ENCODE results near the gene ZBP1.
A peak's percentile ranks its signal among the peaks of the same experiment; 100 is the strongest.

ZBP1 gene

GRCh38 chr20:57618091-57618763, 2.0 kb downstream of the ZBP1 start:
- no CpG with 5 or more reads among the region's 14 CpGs for WGBS (ENCODE audit: extremely low coverage, insufficient coverage, insufficient read length)
- Histone ChIP-seq H3K4me3 (ENCODE audit: low read depth, low read length) (no peak overlapping the region), H3K9ac (ENCODE audit: low read length) (no peak overlapping the region), H3K9me3 (ENCODE audit: insufficient read depth, low read depth, low read length) (no peaks in the 10 kb centered on the region), H4K8ac (ENCODE audit: low read depth, low read length) (no peak overlapping the region), H3K27ac (ENCODE audit: low read depth, low read length) (no peak overlapping the region), H3K18ac (ENCODE audit: low read length) (no peak overlapping the region), H2BK12ac (ENCODE audit: low read length) (no peak overlapping the region), H3K79me1 (ENCODE audit: low read length) (no peaks in the 10 kb centered on the region), H2BK5ac (ENCODE audit: low read depth, low read length, poor library complexity) (no peak overlapping the region), H2AK5ac (ENCODE audit: low read length) (no peak overlapping the region), H3K23ac (ENCODE audit: low read length) (no peak overlapping the region), H2AFZ (ENCODE audit: insufficient read depth, low read length, poor library complexity) (no peak overlapping the region), H3K4me2 (ENCODE audit: low read length) (no peak overlapping the region), H4K91ac (ENCODE audit: low read depth, low read length) (no peak overlapping the region), H4K12ac (ENCODE audit: low read depth, low read length) (no peak overlapping the region), H3K36me3 (ENCODE audit: control insufficient read depth in 1 of 2, insufficient read depth in 2 of 2, low read length in 2 of 2) (no peaks in the 10 kb centered on the region), H3K27me3 (ENCODE audit: insufficient read depth, low read length) (no peaks in the 10 kb centered on the region), H3K4me1 (ENCODE audit: control insufficient read depth in 1 of 2, insufficient read depth in 2 of 2, low read length in 2 of 2) (peaks cover 2 to 8% of the 10 kb centered on the region in 2 experiments), H3K14ac (ENCODE audit: low read length) (no peak overlapping the region), H2BK120ac (ENCODE audit: insufficient read depth, low read length, poor library complexity) (no peak overlapping the region), H3K4ac (ENCODE audit: low read depth, low read length) (no peak overlapping the region), H3K79me2 (ENCODE audit: control insufficient read depth, insufficient read depth, low read length, poor library complexity) (no peaks in the 10 kb centered on the region)
- DNase-seq = peak; percentile 72 to 85

GRCh38 chr20:57617079-57617795, 3.0 kb downstream of the ZBP1 start:
- no peak overlapping the region for H3K23ac ChIP-seq (ENCODE audit: low read length)
- no peak overlapping the region for H2AFZ ChIP-seq (ENCODE audit: insufficient read depth, low read length, poor library complexity)
- H3K27ac ChIP-seq (ENCODE audit: low read depth, low read length) = no peak overlapping the region
- H4K8ac ChIP-seq (ENCODE audit: low read depth, low read length) = no peak overlapping the region
- no peak overlapping the region for H3K4me3 ChIP-seq (ENCODE audit: low read depth, low read length)
- H3K4me1 ChIP-seq (ENCODE audit: control insufficient read depth in 1 of 2, insufficient read depth in 2 of 2, low read length in 2 of 2) = peaks cover 0 to 1% of the 10 kb centered on the region in 2 experiments
- DNase-seq = no peak
- H4K12ac ChIP-seq (ENCODE audit: low read depth, low read length) = no peak overlapping the region
- no peaks in the 10 kb centered on the region for H3K79me2 ChIP-seq (ENCODE audit: control insufficient read depth, insufficient read depth, low read length, poor library complexity)
- H3K9me3 ChIP-seq (ENCODE audit: insufficient read depth, low read depth, low read length) = no peaks in the 10 kb centered on the region
- no peaks in the 10 kb centered on the region for H3K36me3 ChIP-seq (ENCODE audit: control insufficient read depth in 1 of 2, insufficient read depth in 2 of 2, low read length in 2 of 2)
- no peak overlapping the region for H4K91ac ChIP-seq (ENCODE audit: low read depth, low read length)
- H3K79me1 ChIP-seq (ENCODE audit: low read length) = no peaks in the 10 kb centered on the region
- no peak overlapping the region for H2BK12ac ChIP-seq (ENCODE audit: low read length)
- no peak overlapping the region for H3K18ac ChIP-seq (ENCODE audit: low read length)
- WGBS (ENCODE audit: extremely low coverage, insufficient coverage, insufficient read length) = no CpG with 5 or more reads among the region's 6 CpGs
- H3K14ac ChIP-seq (ENCODE audit: low read length) = no peak overlapping the region
- H3K9ac ChIP-seq (ENCODE audit: low read length) = no peak overlapping the region
- no peak overlapping the region for H2AK5ac ChIP-seq (ENCODE audit: low read length)
- no peaks in the 10 kb centered on the region for H3K27me3 ChIP-seq (ENCODE audit: insufficient read depth, low read length)
- H2BK5ac ChIP-seq (ENCODE audit: low read depth, low read length, poor library complexity) = no peak overlapping the region
- H3K4ac ChIP-seq (ENCODE audit: low read depth, low read length) = no peak overlapping the region
- H2BK120ac ChIP-seq (ENCODE audit: insufficient read depth, low read length, poor library complexity) = no peak overlapping the region
- H3K4me2 ChIP-seq (ENCODE audit: low read length) = no peak overlapping the region

GRCh38 chr20:57616143-57616951, 3.9 kb downstream of the ZBP1 start:
- Histone ChIP-seq H4K91ac (ENCODE audit: low read depth, low read length) (no peak overlapping the region), H3K4ac (ENCODE audit: low read depth, low read length) (no peak overlapping the region), H3K18ac (ENCODE audit: low read length) (no peak overlapping the region), H3K9ac (ENCODE audit: low read length) (no peak overlapping the region), H3K4me3 (ENCODE audit: low read depth, low read length) (no peak overlapping the region), H4K8ac (ENCODE audit: low read depth, low read length) (no peak overlapping the region), H2AFZ (ENCODE audit: insufficient read depth, low read length, poor library complexity) (no peak overlapping the region), H3K14ac (ENCODE audit: low read length) (no peak overlapping the region), H3K36me3 (ENCODE audit: control insufficient read depth in 1 of 2, insufficient read depth in 2 of 2, low read length in 2 of 2) (no peaks in the 10 kb centered on the region), H2AK5ac (ENCODE audit: low read length) (no peak overlapping the region), H2BK120ac (ENCODE audit: insufficient read depth, low read length, poor library complexity) (no peak overlapping the region), H2BK5ac (ENCODE audit: low read depth, low read length, poor library complexity) (no peak overlapping the region), H3K79me2 (ENCODE audit: control insufficient read depth, insufficient read depth, low read length, poor library complexity) (no peaks in the 10 kb centered on the region), H3K79me1 (ENCODE audit: low read length) (no peaks in the 10 kb centered on the region), H3K27ac (ENCODE audit: low read depth, low read length) (no peak overlapping the region), H3K27me3 (ENCODE audit: insufficient read depth, low read length) (no peaks in the 10 kb centered on the region), H4K12ac (ENCODE audit: low read depth, low read length) (no peak overlapping the region), H3K9me3 (ENCODE audit: insufficient read depth, low read depth, low read length) (no peaks in the 10 kb centered on the region), H2BK12ac (ENCODE audit: low read length) (no peak overlapping the region), H3K23ac (ENCODE audit: low read length) (no peak overlapping the region), H3K4me2 (ENCODE audit: low read length) (no peak overlapping the region), H3K4me1 (ENCODE audit: control insufficient read depth in 1 of 2, insufficient read depth in 2 of 2, low read length in 2 of 2) (peaks cover 0 to 1% of the 10 kb centered on the region in 2 experiments)
- WGBS (ENCODE audit: extremely low coverage, insufficient coverage, insufficient read length) = no CpG with 5 or more reads among the region's 20 CpGs
- DNase-seq = no peak

GRCh38 chr20:57615445-57615811, 4.8 kb downstream of the ZBP1 start:
- Histone ChIP-seq H3K18ac (ENCODE audit: low read length) (no peak overlapping the region), H3K36me3 (ENCODE audit: control insufficient read depth in 1 of 2, insufficient read depth in 2 of 2, low read length in 2 of 2) (no peaks in the 10 kb centered on the region), H3K79me2 (ENCODE audit: control insufficient read depth, insufficient read depth, low read length, poor library complexity) (no peaks in the 10 kb centered on the region), H2AK5ac (ENCODE audit: low read length) (no peak overlapping the region), H3K79me1 (ENCODE audit: low read length) (peaks cover 2% of the 10 kb centered on the region), H3K4me2 (ENCODE audit: low read length) (no peak overlapping the region), H2BK12ac (ENCODE audit: low read length) (no peak overlapping the region), H3K9ac (ENCODE audit: low read length) (no peak overlapping the region), H3K9me3 (ENCODE audit: insufficient read depth, low read depth, low read length) (no peaks in the 10 kb centered on the region), H3K4me3 (ENCODE audit: low read depth, low read length) (no peak overlapping the region), H3K14ac (ENCODE audit: low read length) (no peak overlapping the region), H3K27me3 (ENCODE audit: insufficient read depth, low read length) (no peaks in the 10 kb centered on the region), H2BK120ac (ENCODE audit: insufficient read depth, low read length, poor library complexity) (no peak overlapping the region), H3K4ac (ENCODE audit: low read depth, low read length) (no peak overlapping the region), H4K91ac (ENCODE audit: low read depth, low read length) (no peak overlapping the region), H3K23ac (ENCODE audit: low read length) (no peak overlapping the region), H2AFZ (ENCODE audit: insufficient read depth, low read length, poor library complexity) (no peak overlapping the region), H2BK5ac (ENCODE audit: low read depth, low read length, poor library complexity) (no peak overlapping the region), H3K27ac (ENCODE audit: low read depth, low read length) (no peak overlapping the region), H4K8ac (ENCODE audit: low read depth, low read length) (no peak overlapping the region), H3K4me1 (ENCODE audit: control insufficient read depth in 1 of 2, insufficient read depth in 2 of 2, low read length in 2 of 2) (peaks cover 2% of the 10 kb centered on the region in 2 experiments), H4K12ac (ENCODE audit: low read depth, low read length) (no peak overlapping the region)
- WGBS (ENCODE audit: extremely low coverage, insufficient coverage, insufficient read length) = no CpG with 5 or more reads among the region's 8 CpGs
- no peak for DNase-seq

Data from trophoblast cell (in vitro differentiated cells and primary cell).